Left forelimb (tissue), 1 donor: Measurements from ENCODE around the gene CDX1.
A peak's percentile ranks its signal among the peaks of the same experiment; 100 is the strongest.

ENCODE experiments used
- DNase-seq: peaks from one replicate; pipeline ENCODE4 v3.0.0-alpha.2; 2018; ENCODE audit warnings: low spot score

Gene CDX1

GRCh38 chr5:150163547-150164059, 3.0 kb upstream of the CDX1 start:
- peak; percentile 83 for DNase-seq

- DNase-seq: peak; percentile 78
Measured at GRCh38 chr5:150164211-150164980, 2.2 kb upstream of the CDX1 start.

GRCh38 chr5:150166037-150166649, 435 bp upstream of the CDX1 start:
- DNase-seq: no peak

DNA sequence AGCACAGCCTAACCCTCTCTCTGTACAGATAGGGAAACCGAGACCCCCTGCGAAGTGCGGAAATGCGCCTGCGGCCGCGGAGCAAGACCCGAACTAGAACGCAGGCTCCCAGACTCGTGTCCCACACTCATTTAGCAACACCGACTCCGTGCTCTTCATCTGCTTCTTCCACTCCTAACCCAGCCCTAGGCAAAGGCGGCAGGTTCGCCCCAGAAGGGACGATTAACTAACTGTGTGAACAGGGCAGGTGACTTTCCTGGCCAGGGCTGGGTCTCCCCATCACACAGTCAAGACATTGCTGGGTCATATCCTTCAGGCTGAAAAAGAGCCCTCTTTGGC, 903 bp downstream of the CDX1 start:
- no peak for DNase-seq

GRCh38 chr5:150167908-150168307, 1.3 kb downstream of the CDX1 start:
- DNase-seq: no peak

DNA sequence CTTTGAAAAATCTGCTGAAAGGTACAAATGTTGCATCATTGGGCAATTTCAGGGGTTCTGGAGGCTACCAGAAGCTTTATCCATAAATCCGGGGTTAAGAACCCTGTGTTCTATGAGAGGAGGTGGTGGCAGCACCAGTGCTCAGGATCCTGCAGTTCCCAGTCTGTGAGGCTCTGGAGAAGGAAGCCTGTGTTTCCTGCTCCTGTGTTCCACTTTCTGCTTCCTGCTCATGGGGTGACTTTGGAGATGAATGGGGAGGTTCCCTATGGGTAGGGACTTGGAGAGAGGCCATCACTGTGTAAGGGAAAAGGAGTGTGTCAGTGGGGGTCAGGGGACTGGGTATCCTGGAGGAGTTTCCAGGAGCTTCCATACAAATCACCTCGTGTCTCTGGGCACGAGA, 2.3 kb downstream of the CDX1 start:
- DNase-seq: no peak

DNA sequence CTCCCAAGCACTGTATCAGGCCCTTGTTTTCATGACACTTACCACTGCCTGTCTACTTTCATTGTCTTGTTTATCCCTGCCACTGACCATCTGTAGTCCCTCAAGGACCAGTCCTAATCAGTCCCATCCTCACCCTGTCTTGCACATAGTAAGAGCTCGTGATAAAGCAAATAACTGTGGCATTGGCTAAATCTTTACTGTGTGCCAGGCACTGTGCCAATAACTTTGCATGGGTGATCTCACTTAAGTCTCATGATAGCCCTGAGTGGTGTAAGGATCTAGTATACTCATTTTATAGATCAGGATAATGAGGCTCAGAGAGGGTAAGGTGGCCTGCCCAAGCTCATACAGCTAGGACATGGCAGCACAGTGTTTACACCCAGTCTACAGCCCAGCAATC, 5.6 kb downstream of the CDX1 start:
- no peak for DNase-seq

GRCh38 chr5:150172556-150172955, 6.0 kb downstream of the CDX1 start:
- no peak for DNase-seq

- DNase-seq: no peak
Measured at GRCh38 chr5:150173161-150173560, 6.6 kb downstream of the CDX1 start.

DNA sequence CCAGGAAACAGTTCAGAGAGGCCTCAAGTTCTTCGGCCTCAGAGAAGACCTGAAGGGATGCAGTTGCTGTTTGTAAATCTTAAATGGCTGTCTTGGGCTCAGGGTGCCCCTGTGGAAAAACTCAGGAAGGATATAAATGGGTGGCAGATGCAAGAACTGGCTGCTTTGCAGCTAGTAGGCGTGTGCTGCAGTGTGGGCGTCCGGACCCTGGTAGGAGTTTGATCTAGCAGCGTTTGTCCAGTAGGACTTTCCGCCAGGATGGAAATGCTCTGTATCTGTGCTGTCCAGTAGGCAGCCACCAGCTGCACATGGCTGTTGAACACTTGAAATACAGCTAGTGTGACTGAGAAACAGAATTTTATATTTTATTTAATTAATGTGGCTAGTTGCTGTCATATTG, 7.7 kb downstream of the CDX1 start:
- no peak for DNase-seq

- no peak for DNase-seq
Measured at GRCh38 chr5:150175076-150175475, 8.5 kb downstream of the CDX1 start.

- no peak for DNase-seq
Measured at GRCh38 chr5:150175536-150175935, 9.0 kb downstream of the CDX1 start.

- no peak for DNase-seq
Measured at GRCh38 chr5:150176745-150177477, 10.3 kb downstream of the CDX1 start.

DNA sequence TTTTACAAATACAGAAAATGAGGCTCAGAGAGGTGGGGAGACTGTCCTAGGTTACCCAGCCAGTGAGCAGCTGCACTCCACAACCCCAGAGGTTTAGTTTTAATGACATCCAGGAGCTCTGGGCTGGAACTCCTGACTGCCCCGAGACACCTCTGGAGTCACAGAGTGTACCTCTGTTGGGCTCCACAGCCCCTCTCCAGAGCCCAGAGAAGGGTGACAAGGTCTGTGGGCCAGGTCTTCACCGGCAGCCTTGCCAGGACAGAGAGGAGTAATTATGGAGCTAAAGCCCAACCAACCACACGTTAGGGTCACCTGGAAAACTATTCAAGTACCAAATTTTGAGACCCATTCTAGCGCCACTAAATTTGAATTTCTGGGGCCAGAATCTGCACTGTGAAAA, 11.1 kb downstream of the CDX1 start:
- no peak for DNase-seq

DNA sequence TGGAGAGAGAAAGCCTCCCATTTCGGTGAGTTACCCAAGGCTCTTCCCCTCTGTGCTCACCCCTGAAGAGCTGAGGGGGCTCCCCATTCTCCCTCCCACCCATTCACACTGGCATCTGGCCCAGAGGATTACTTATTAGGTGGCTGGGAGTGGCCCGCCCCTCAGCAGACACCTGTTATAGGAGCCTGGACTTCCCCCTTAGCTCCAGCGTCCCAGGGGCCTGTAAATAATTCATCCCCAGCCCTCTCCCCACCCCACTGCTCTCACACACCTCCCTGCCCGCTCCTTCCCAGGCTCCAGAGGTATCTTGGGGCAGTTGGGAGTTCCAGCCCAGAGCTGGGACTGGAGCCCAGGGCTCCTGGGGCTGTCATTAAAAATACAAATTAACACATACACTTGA, 11.7 kb downstream of the CDX1 start:
- no peak for DNase-seq

GRCh38 chr5:150179019-150179620, 12.5 kb downstream of the CDX1 start:
- no peak for DNase-seq

- DNase-seq: peak; percentile 85
Measured at GRCh38 chr5:150180241-150181026, 13.9 kb downstream of the CDX1 start.

GRCh38 chr5:150181027-150181426, 14.4 kb downstream of the CDX1 start:
- no peak for DNase-seq

- DNase-seq: no peak
Measured at GRCh38 chr5:150181766-150182545, 15.4 kb downstream of the CDX1 start.

DNA sequence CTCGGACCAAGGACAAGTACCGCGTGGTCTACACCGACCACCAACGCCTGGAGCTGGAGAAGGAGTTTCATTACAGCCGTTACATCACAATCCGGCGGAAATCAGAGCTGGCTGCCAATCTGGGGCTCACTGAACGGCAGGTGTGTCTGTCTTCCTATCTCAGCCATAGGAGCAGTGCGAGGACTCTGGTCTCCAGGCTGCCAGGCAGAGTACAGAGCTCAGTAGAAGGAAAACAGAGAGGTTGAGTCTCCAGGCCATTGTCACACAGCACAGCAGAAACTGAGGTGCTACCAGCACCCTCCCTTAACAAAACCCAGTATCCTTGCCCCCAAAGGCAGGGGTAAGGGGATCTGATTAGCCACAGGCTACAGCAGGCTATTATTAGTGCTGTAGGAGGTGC, 16.2 kb downstream of the CDX1 start:
- no peak for DNase-seq

DNA sequence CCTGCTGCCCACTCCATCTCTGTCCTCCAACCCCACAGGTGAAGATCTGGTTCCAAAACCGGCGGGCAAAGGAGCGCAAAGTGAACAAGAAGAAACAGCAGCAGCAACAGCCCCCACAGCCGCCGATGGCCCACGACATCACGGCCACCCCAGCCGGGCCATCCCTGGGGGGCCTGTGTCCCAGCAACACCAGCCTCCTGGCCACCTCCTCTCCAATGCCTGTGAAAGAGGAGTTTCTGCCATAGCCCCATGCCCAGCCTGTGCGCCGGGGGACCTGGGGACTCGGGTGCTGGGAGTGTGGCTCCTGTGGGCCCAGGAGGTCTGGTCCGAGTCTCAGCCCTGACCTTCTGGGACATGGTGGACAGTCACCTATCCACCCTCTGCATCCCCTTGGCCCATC, 16.9 kb downstream of the CDX1 start:
- no peak for DNase-seq
